Stimulated activated naive CD8-positive, alpha-beta T cell treated with anti-CD3 and anti-CD28 coated beads, Interleukin-15, Interleukin-2, amounts not matched to agents 100 U/mL and 50 U/mL, for 24 hours (primary cell): Measurements from ENCODE around the gene SLC35E3.

Source experiments
- ATAC-seq: fragments of 150-1000 bp; cut with Tn5 transposase; one replicate; pipeline ENCODE4 v1.10.0; 2021
- DNase-seq: peaks from one replicate; pipeline ENCODE4 v3.0.0; 2021

Gene SLC35E3

GRCh38 chr12:68745904-68746571 is at the start of gene SLC35E3:
TSS of gene SLC35E3 (plus strand) at chr12:68746176. CDS start at chr12:68746378, 202 bp downstream.
- peak; percentile 94 for DNase-seq
- peak; percentile 98 for ATAC-seq

- ATAC-seq (no peak), DNase-seq (no peak)
Observed at GRCh38 chr12:68699486-68699885, 46.5 kb upstream of the SLC35E3 start.

GRCh38 chr12:68727776-68728175 is 18.2 kb upstream of the SLC35E3 start:
- DNase-seq (no peak), ATAC-seq (no peak)

GRCh38 chr12:68733661-68734071 is 12.3 kb upstream of the SLC35E3 start:
- DNase-seq = no peak
- ATAC-seq = no peak

GRCh38 chr12:68739891-68740290 is 6.1 kb upstream of the SLC35E3 start:
- ATAC-seq (no peak), DNase-seq (no peak)

- DNase-seq = no peak
- ATAC-seq = no peak
Observed at GRCh38 chr12:68743356-68743755, 2.6 kb upstream of the SLC35E3 start.

GRCh38 chr12:68745376-68745903 is 536 bp upstream of the SLC35E3 start:
- DNase-seq (no peak), ATAC-seq (no peak)

GRCh38 chr12:68746572-68747180 is 700 bp downstream of the SLC35E3 start:
- peak; percentile 57 for DNase-seq
- peak; percentile 56 for ATAC-seq

GRCh38 chr12:68749443-68749842 is 3.5 kb downstream of the SLC35E3 start:
- no peak for DNase-seq
- ATAC-seq = no peak

GRCh38 chr12:68749861-68750260 is 3.9 kb downstream of the SLC35E3 start:
- ATAC-seq (no peak), DNase-seq (no peak)

GRCh38 chr12:68750506-68750905 is 4.5 kb downstream of the SLC35E3 start:
- DNase-seq (no peak), ATAC-seq (no peak)

GRCh38 chr12:68755536-68756243 is 9.7 kb downstream of the SLC35E3 start:
- DNase-seq = no peak
- no peak for ATAC-seq

- ATAC-seq = no peak
- no peak for DNase-seq
Observed at GRCh38 chr12:68759852-68760251, 13.9 kb downstream of the SLC35E3 start.

- ATAC-seq = no peak
- no peak for DNase-seq
Observed at GRCh38 chr12:68760806-68761441, 14.9 kb downstream of the SLC35E3 start.

- ATAC-seq (no peak), DNase-seq (no peak)
Observed at GRCh38 chr12:68761442-68761812, 15.5 kb downstream of the SLC35E3 start.

- no peak for DNase-seq
Observed at GRCh38 chr12:68761901-68762630, 16.1 kb downstream of the SLC35E3 start.

GRCh38 chr12:68762691-68763090 is 16.7 kb downstream of the SLC35E3 start:
- DNase-seq (no peak), ATAC-seq (no peak)

More at GRCh38 chr12:68761901-68762630, 16.1 kb downstream of the SLC35E3 start:
- ATAC-seq = no peak

GRCh38 chr12:68765696-68766095 is 19.7 kb downstream of the SLC35E3 start:
- DNase-seq (no peak), ATAC-seq (no peak)

- DNase-seq = no peak
- no peak for ATAC-seq
Observed at GRCh38 chr12:68766646-68767045, 20.7 kb downstream of the SLC35E3 start.

GRCh38 chr12:68767191-68767590 is 21.2 kb downstream of the SLC35E3 start:
- DNase-seq (no peak), ATAC-seq (no peak)

- DNase-seq (no peak), ATAC-seq (no peak)
Observed at GRCh38 chr12:68768431-68768939, 22.5 kb downstream of the SLC35E3 start.

- no peak for ATAC-seq
Observed at GRCh38 chr12:68769941-68770340, 24.0 kb downstream of the SLC35E3 start.

More at GRCh38 chr12:68769941-68770340, 24.0 kb downstream of the SLC35E3 start:
- no peak for DNase-seq
